Left lung (tissue), 10 donors: Measurements from ENCODE around the gene RD3L. TPM values are rescaled to one million over a fixed set of nuclear protein-coding genes. Genes with fewer than 3 reads are reported as not detected.
A peak's percentile ranks its signal among the peaks of the same experiment; 100 is the strongest.

ENCODE experiments used
- ATAC-seq: fragments of 200-7000 bp; cut with Tn5 transposase; one replicate; pipeline ENCODE4 v1.9.1; 2020; ENCODE audit warnings: moderate library complexity
- DNase-seq, 4 donors: peaks; one replicate each; pipeline ENCODE4 v3.0.0-alpha.2; 2013 to 2020
- H3K27ac ChIP-seq, 2 donors: fragments of 200-600 bp; sonication (generic) in 1 of 2; one replicate each; pipeline versions ENCODE4 v1.5.0 to v1.8.0; 2020 to 2021
- H3K27me3 ChIP-seq, 2 donors: fragments of 200-600 bp; sonication (generic) in 1 of 2; one replicate each; pipeline versions ENCODE4 v1.5.0 to v1.8.0; 2020 to 2021
- H3K36me3 ChIP-seq, 2 donors: fragments of 200-600 bp; sonication (generic) in 1 of 2; one replicate each; pipeline versions ENCODE4 v1.5.0 to v1.8.0; 2020 to 2021
- H3K4me1 ChIP-seq, 2 donors: fragments of 200-600 bp; one replicate each; pipeline ENCODE4 v1.8.0; 2021
- H3K4me3 ChIP-seq, 2 donors: fragments of 200-600 bp; sonication (generic) in 1 of 2; one replicate each; pipeline versions ENCODE4 v1.5.0 to v1.8.0; 2020 to 2021; ENCODE audit warnings: mild to moderate bottlenecking in 1 of 2
- H3K9me3 ChIP-seq, 2 donors: fragments of 200-600 bp; sonication (generic) in 1 of 2; one replicate each; pipeline versions ENCODE4 v1.5.0 to v1.8.0; 2020 to 2021
- intact Hi-C, 2 donors: fragments of 100-400 bp; cut with DNase I; formaldehyde crosslinking; loops; one replicate each; pipeline versions ENCODE4 v1.11.2 to v1.14.2; 2022
- polyA plus RNA-seq, 6 donors: library from polyadenylated mRNA; unstranded; fragments of 120-200 nt; gene quantifications; one replicate each; pipeline ENCODE4 v1.2.1, GENCODE V29; 2013; ENCODE audit not compliant: insufficient read length in 6 of 6
- total RNA-seq, 2 donors: library from RNA; stranded (reverse); fragmentation: NEBNext Ultra II Directional; extraction: Animal tissue kit (Norgen Biotek cat#: 25700); gene quantifications; one replicate each; pipeline ENCODE4 v1.2.1, GENCODE V29; 2021
- TF ChIP-seq, protein P1 (sequence below), 2 donors: fragments of 200-600 bp; sonication (generic) in 1 of 2; IDR thresholded peaks; one replicate each; pipeline versions ENCODE4 v1.5.0 to v1.8.0; 2021; ENCODE audit warnings: antibody characterized with exemption in 2 of 2
- donor health status: DM: no; HTN: yes; CAD: no.
- donor health status: DM: no; HTN: no; CAD: no.

The RD3L gene
- total and polyA plus RNA-seq, 8 donors = 0.13 to 0.28 (median 0.19) TPM; not detected in 2

DNA sequence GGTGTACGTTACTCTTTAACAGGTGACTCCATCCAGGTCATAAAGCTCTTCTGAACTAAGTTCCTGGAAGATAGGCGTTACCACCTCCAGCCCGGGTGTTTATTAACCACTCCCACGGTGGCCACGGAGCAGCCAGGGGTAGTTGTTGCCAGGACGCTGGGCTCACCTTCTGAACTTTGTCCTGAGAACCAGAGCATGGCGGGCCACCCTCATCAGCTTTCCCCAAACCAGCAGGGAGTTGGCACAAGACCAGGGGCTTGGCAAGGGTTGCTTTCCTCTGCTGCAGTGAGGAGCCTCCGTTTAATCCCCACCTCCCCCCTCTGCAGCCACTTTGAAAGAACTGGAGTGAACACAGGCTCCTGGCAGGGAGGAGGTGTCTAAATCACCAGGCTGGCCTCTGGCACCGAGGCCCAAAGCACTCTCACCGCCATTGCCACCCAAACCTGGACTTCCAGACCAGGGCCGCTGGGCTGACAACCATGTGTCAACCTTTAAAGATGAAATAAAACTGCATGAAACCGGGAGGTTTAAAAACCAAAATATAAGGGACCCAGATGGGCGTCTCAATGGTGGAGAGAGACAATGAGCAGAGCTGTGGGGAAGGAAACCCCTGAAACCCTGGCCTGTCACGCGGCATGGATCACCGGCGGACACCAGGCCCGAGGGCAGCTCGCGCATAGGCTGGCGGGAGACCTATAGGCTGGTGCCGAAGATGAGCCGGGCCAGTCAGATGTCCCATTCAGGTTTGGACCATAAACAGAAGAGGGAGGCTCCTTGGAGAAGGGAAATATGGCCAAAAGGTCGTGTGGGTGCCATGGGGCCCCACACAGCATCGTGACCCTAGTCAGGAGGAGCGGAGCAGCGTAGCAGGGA, 45.0 kb downstream of the RD3L start:
- H3K36me3 ChIP-seq = no peaks in the 10 kb centered on the region
- peak; percentile 74 for ATAC-seq
- DNase-seq = peak in 1 of 4 donors; percentile 66
- no peak overlapping the region for H3K27ac ChIP-seq
- no peak overlapping the region for H3K4me3 ChIP-seq
- TF ChIP-seq, protein P1, sequence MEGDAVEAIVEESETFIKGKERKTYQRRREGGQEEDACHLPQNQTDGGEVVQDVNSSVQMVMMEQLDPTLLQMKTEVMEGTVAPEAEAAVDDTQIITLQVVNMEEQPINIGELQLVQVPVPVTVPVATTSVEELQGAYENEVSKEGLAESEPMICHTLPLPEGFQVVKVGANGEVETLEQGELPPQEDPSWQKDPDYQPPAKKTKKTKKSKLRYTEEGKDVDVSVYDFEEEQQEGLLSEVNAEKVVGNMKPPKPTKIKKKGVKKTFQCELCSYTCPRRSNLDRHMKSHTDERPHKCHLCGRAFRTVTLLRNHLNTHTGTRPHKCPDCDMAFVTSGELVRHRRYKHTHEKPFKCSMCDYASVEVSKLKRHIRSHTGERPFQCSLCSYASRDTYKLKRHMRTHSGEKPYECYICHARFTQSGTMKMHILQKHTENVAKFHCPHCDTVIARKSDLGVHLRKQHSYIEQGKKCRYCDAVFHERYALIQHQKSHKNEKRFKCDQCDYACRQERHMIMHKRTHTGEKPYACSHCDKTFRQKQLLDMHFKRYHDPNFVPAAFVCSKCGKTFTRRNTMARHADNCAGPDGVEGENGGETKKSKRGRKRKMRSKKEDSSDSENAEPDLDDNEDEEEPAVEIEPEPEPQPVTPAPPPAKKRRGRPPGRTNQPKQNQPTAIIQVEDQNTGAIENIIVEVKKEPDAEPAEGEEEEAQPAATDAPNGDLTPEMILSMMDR (IDR thresholded peaks at IDR 0.05) = no peak
- peaks cover 2 to 5% of the 10 kb centered on the region in 2 donors for H3K4me1 ChIP-seq
- no peaks in the 10 kb centered on the region for H3K27me3 ChIP-seq
- no peaks in the 10 kb centered on the region for H3K9me3 ChIP-seq
- intact Hi-C loops = no loop called here

DNA sequence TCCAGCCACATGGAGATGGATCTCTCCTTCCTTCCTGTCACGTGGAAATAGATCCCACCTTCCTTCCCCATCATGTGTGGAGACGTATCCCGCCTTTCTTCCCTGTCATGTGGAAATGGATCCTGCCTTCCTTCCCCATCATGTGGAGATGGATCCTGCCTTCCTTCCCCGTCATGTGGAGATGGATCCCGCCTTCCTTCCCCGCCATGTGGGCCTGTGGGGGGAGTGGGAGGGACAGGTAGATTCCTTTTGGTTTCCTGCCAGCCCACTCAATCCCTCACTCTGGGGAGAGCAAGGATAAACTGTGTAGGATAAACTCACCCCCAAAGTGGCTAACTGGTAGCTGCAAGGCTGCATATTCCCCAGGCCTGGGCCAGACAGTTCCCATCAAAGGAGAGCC, 45.8 kb downstream of the RD3L start:
- ATAC-seq = no peak
- Histone ChIP-seq H3K27ac (no peak overlapping the region), H3K4me1 (peaks cover 2 to 5% of the 10 kb centered on the region in 2 donors), H3K36me3 (no peaks in the 10 kb centered on the region), H3K9me3 (no peaks in the 10 kb centered on the region), H3K4me3 (no peak overlapping the region), H3K27me3 (no peaks in the 10 kb centered on the region)
- intact Hi-C loops = no loop called here
- TF ChIP-seq, protein P1 (IDR thresholded peaks at IDR 0.05) = no peak
- DNase-seq = peak in 1 of 4 donors; percentile 9

DNA sequence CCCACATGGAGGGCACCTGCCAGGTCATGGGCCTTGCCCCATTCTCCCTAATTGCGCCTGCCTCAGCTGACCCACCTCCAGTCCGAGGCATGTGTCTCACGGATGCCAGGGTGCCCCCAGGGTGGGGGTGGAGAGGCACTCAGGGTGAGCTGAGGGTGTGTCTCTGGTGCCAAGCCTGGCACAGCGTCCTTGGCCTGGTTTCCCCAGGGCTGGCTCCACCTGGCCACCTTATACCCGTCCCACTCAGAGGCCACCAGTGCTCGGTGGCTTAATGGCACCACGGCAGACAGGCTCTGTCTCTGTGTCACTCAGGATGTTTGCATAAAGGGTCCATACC, 47.6 kb downstream of the RD3L start:
- H3K9me3 ChIP-seq = no peaks in the 10 kb centered on the region
- intact Hi-C loops = no loop called here
- H3K36me3 ChIP-seq = no peaks in the 10 kb centered on the region
- H3K27me3 ChIP-seq = no peaks in the 10 kb centered on the region
- TF ChIP-seq, protein P1 (IDR thresholded peaks at IDR 0.05) = no peak
- H3K27ac ChIP-seq = no peak overlapping the region
- ATAC-seq (no peak), DNase-seq (peak in 1 of 4 donors; percentile 49)
- no peak overlapping the region for H3K4me3 ChIP-seq
- H3K4me1 ChIP-seq = peaks cover 0 to 12% of the 10 kb centered on the region in 2 donors

DNA sequence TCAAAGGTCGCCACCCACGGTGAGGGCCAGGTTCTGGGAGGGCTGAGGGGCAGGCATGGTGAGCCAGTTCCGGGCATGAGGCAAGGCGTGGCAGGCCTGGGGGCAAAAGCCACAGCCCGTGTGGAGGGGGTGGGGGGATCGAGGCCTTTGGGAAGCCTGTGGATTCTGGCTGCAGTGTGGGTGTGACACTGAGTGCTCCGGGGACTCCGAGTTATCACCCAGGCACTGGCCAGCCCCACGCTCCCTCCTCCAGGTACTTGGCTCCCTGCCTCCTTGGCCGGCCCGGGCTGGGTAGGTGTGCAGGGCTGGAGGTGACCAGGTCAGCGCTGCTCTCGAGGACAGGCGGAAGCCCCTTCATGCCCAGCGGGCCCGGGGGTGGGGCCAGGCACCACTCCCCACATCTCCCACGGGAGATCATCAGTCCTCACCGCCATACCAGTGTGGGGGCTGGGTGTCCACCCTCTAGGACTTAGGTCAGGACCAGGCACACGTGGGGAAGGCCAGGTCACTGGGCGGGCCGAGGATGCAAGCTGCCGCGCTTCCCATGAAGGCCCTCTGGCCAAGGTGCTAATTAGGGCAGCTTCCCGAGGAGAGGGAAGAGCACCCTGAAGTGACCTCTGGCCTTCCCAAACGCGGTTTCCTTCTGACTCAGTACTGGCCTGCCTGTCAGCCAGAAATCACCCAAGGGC, 48.2 kb downstream of the RD3L start:
- DNase-seq (peak in 1 of 4 donors; percentile 78), ATAC-seq (no peak)
- Histone ChIP-seq H3K9me3 (no peaks in the 10 kb centered on the region), H3K36me3 (no peaks in the 10 kb centered on the region), H3K27ac (no peak overlapping the region), H3K4me1 (peaks cover 0 to 12% of the 10 kb centered on the region in 2 donors), H3K27me3 (no peaks in the 10 kb centered on the region), H3K4me3 (no peak overlapping the region)
- TF ChIP-seq, protein P1 (IDR thresholded peaks at IDR 0.05) = no peak
- intact Hi-C loops = no loop called here

DNA sequence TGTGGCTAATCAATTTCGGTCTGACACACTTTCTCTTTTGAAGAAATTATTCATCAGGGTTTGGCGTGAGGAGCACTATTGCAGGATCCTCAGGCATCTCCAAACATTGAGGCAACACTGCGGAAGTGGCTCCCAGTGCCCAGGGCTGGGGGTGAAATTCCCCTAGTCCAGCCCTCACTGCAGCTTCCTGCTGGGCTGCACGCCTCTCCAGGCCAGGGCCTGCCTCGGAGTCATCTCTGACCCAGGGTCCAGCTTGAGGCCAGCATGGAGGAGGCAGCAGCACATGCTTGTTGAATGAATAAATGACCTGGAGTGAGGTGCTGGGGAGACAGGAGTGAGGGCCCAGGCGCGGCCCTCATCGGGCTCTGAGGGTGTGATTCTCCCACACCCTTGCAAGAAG, 50.1 kb downstream of the RD3L start:
- ATAC-seq = no peak
- no peaks in the 10 kb centered on the region for H3K9me3 ChIP-seq
- TF ChIP-seq, protein P1 (IDR thresholded peaks at IDR 0.05) = no peak
- intact Hi-C loops = no loop called here
- no peaks in the 10 kb centered on the region for H3K27me3 ChIP-seq
- no peak overlapping the region for H3K4me3 ChIP-seq
- DNase-seq = peak in 1 of 4 donors; percentile 53
- H3K4me1 ChIP-seq = peaks cover 0 to 12% of the 10 kb centered on the region in 2 donors
- H3K27ac ChIP-seq = no peak overlapping the region
- no peaks in the 10 kb centered on the region for H3K36me3 ChIP-seq
